ENCODE data around the gene RAB8A.

The RAB8A gene

GRCh38 chr19:16142032-16142580 is 30.4 kb downstream of the RAB8A start:
- peak overlapping the region; percentile 92 for H3K27ac ChIP-seq (ENCODE audit: low read length)
- H3K9me3 ChIP-seq (ENCODE audit: insufficient read depth, low read length), result no peaks in the 10 kb centered on the region
- H4K20me1 ChIP-seq (ENCODE audit: insufficient read depth, low read length), result peaks cover 6% of the 10 kb centered on the region; the same call in 1 of the 2 replicates
- peaks cover 69% of the 10 kb centered on the region for H3K4me1 ChIP-seq (ENCODE audit: low read length)
- no peak overlapping the region for H2AFZ ChIP-seq (ENCODE audit: low read depth, low read length)
- TF ChIP-seq EZH2phosphoT487 (IDR thresholded peaks at IDR 0.05; ENCODE audit: low read depth) (no peak), CTCF (IDR thresholded peaks at IDR 0.05; ENCODE audit: low read depth, low read length) (no peak)
- H3K36me3 ChIP-seq (replicated peaks; ENCODE audit: low read depth, low read length), result peaks cover 31% of the 10 kb centered on the region
- H3K27me3 ChIP-seq (ENCODE audit: low read depth, low read length), result no peaks in the 10 kb centered on the region
- H3K4me3 ChIP-seq (ENCODE audit: low read length), result no peak overlapping the region
- peaks cover 41% of the 10 kb centered on the region for H3K79me2 ChIP-seq (ENCODE audit: low read length)
- H3K9ac ChIP-seq (ENCODE audit: low read length), result peak overlapping the region; percentile 45; the same call in 1 of the 2 replicates
- H3K4me2 ChIP-seq (ENCODE audit: low read length), result no peak overlapping the region

GRCh38 chr19:16143399-16144215 is 31.9 kb downstream of the RAB8A start, which contains the start of gene HSH2D:
HSH2D (plus strand) TSS chr19:16143685; CDS start chr19:16148751, 5,066 bp downstream.
- Histone ChIP-seq H3K27me3 (ENCODE audit: low read depth, low read length) (no peaks in the 10 kb centered on the region), H3K4me1 (ENCODE audit: low read length) (peaks cover 79% of the 10 kb centered on the region), H3K4me3 (ENCODE audit: low read length) (peak within 1 kb of the TSS; percentile 79), H2AFZ (ENCODE audit: low read depth, low read length) (no peak within 1 kb of the TSS), H4K20me1 (ENCODE audit: insufficient read depth, low read length) (peaks cover 14% of the 10 kb centered on the region; the same call in 1 of the 2 replicates), H3K36me3 (replicated peaks; ENCODE audit: low read depth, low read length) (peaks cover 39% of the 10 kb centered on the region), H3K79me2 (ENCODE audit: low read length) (peaks cover 53% of the 10 kb centered on the region), H3K4me2 (ENCODE audit: low read length) (peak within 1 kb of the TSS; percentile 89), H3K27ac (ENCODE audit: low read length) (peak within 1 kb of the TSS; percentile 92), H3K9ac (ENCODE audit: low read length) (peak within 1 kb of the TSS; percentile 96), H3K9me3 (ENCODE audit: insufficient read depth, low read length) (no peaks in the 10 kb centered on the region)
- TF ChIP-seq CTCF (IDR thresholded peaks at IDR 0.05; ENCODE audit: low read depth, low read length) (no peak), EZH2phosphoT487 (IDR thresholded peaks at IDR 0.05; ENCODE audit: low read depth) (no peak)

- H3K27ac ChIP-seq (ENCODE audit: low read length), result peak overlapping the region; percentile 92
- peaks cover 59% of the 10 kb centered on the region for H3K79me2 ChIP-seq (ENCODE audit: low read length)
- peak overlapping the region; percentile 96 for H3K9ac ChIP-seq (ENCODE audit: low read length)
- peaks cover 85% of the 10 kb centered on the region for H3K4me1 ChIP-seq (ENCODE audit: low read length)
- no peak overlapping the region for H2AFZ ChIP-seq (ENCODE audit: low read depth, low read length)
- peaks cover 45% of the 10 kb centered on the region for H3K36me3 ChIP-seq (replicated peaks; ENCODE audit: low read depth, low read length)
- H3K9me3 ChIP-seq (ENCODE audit: insufficient read depth, low read length), result no peaks in the 10 kb centered on the region
- peaks cover 18% of the 10 kb centered on the region; the same call in 1 of the 2 replicates for H4K20me1 ChIP-seq (ENCODE audit: insufficient read depth, low read length)
- no peaks in the 10 kb centered on the region for H3K27me3 ChIP-seq (ENCODE audit: low read depth, low read length)
- peak overlapping the region; percentile 79 for H3K4me3 ChIP-seq (ENCODE audit: low read length)
- TF ChIP-seq CTCF (IDR thresholded peaks at IDR 0.05; ENCODE audit: low read depth, low read length) (no peak), EZH2phosphoT487 (IDR thresholded peaks at IDR 0.05; ENCODE audit: low read depth) (no peak)
- H3K4me2 ChIP-seq (ENCODE audit: low read length), result peak overlapping the region; percentile 89
Measured at GRCh38 chr19:16144216-16144581, 32.5 kb downstream of the RAB8A start.

GRCh38 chr19:16146112-16146511 is 34.4 kb downstream of the RAB8A start:
- Histone ChIP-seq H3K27ac (ENCODE audit: low read length) (peak overlapping the region; percentile 92), H3K9me3 (ENCODE audit: insufficient read depth, low read length) (no peaks in the 10 kb centered on the region), H3K4me3 (ENCODE audit: low read length) (peak overlapping the region; percentile 79; the same call in 1 of the 2 replicates), H3K36me3 (replicated peaks; ENCODE audit: low read depth, low read length) (peaks cover 57% of the 10 kb centered on the region), H3K4me1 (ENCODE audit: low read length) (peaks cover 82% of the 10 kb centered on the region), H3K79me2 (ENCODE audit: low read length) (peaks cover 73% of the 10 kb centered on the region), H3K27me3 (ENCODE audit: low read depth, low read length) (no peaks in the 10 kb centered on the region), H3K9ac (ENCODE audit: low read length) (no peak overlapping the region), H2AFZ (ENCODE audit: low read depth, low read length) (no peak overlapping the region), H3K4me2 (ENCODE audit: low read length) (peak overlapping the region; percentile 89), H4K20me1 (ENCODE audit: insufficient read depth, low read length) (peaks cover 18% of the 10 kb centered on the region; the same call in 1 of the 2 replicates)
- TF ChIP-seq EZH2phosphoT487 (IDR thresholded peaks at IDR 0.05; ENCODE audit: low read depth) (no peak), CTCF (IDR thresholded peaks at IDR 0.05; ENCODE audit: low read depth, low read length) (no peak)
